PC-3 (cell line): Measurements from ENCODE around the gene PPP2R5D.

Source experiments
- EZH2 ChIP-seq: fragments of 300-600 bp; sonication (generic); IDR thresholded peaks from one replicate; pipeline ENCODE4 v1.6.1; 2017; ENCODE audit warnings: antibody characterized with exemption, mild to moderate bottlenecking, low read length; ENCODE audit not compliant: unreplicated experiment
- EZH2phosphoT487 ChIP-seq: fragments of 300-600 bp; sonication (generic); IDR thresholded peaks from 2 replicates; pipeline ENCODE4 v1.6.1; 2018; ENCODE audit warnings: mild to moderate bottlenecking, antibody characterized with exemption, low read length, borderline replicate concordance
- TF ChIP-seq, protein P1 (sequence below): fragments of 300-600 bp; sonication (generic); conservative IDR thresholded peaks from 2 replicates; pipeline ENCODE4 v1.5.1; 2017; ENCODE audit warnings: antibody characterized with exemption, low read depth, mild to moderate bottlenecking, low read length

DNA sequence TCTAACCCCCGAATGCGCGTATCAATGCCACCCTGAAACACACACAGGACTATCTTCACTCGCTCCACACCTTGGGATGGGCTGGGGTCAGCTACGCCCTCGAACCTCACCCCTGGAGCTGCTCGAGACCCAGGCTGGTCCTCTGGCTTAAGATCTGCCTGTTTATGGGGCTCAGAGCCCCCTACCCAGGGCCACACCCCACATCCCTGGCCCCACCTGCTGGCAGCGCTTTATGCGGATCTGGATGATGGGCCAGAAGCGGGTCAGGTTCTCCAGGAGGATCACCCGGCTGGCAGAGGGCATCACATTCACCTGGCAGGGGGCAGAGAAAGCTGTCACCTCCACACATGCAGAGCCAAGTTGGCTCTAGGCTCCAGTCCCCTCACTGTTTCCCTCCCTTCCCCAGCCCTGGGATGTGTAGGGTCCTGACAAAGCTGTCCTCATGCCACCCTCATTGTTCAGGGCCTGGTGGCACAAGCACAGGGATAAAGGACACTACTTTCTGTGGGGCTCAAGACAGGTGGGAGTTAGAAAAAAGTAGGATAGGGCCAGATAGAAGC is 61.1 kb downstream of the PPP2R5D start:
- TF ChIP-seq, protein P1, sequence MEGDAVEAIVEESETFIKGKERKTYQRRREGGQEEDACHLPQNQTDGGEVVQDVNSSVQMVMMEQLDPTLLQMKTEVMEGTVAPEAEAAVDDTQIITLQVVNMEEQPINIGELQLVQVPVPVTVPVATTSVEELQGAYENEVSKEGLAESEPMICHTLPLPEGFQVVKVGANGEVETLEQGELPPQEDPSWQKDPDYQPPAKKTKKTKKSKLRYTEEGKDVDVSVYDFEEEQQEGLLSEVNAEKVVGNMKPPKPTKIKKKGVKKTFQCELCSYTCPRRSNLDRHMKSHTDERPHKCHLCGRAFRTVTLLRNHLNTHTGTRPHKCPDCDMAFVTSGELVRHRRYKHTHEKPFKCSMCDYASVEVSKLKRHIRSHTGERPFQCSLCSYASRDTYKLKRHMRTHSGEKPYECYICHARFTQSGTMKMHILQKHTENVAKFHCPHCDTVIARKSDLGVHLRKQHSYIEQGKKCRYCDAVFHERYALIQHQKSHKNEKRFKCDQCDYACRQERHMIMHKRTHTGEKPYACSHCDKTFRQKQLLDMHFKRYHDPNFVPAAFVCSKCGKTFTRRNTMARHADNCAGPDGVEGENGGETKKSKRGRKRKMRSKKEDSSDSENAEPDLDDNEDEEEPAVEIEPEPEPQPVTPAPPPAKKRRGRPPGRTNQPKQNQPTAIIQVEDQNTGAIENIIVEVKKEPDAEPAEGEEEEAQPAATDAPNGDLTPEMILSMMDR = no peak
- TF ChIP-seq EZH2 (no peak), EZH2phosphoT487 (no peak)
